HS-5 (cell line): ENCODE results near the gene ANKRD36B.
"Not testable (repeated sequence)": the region's sequence is repeated elsewhere in the genome, so short reads cannot be mapped to it uniquely, and the experiment has no call there.

Experiments used
- DNase-seq: peaks from one replicate; pipeline ENCODE4 v3.0.0-alpha.2; 2012; ENCODE audit warnings: low read depth

The ANKRD36B gene

GRCh38 chr2:97549058-97549457 lies 40.6 kb downstream of the ANKRD36B start:
- DNase-seq: not testable (repeated sequence)

- DNase-seq: not testable (repeated sequence)
Observed at GRCh38 chr2:97548536-97548935, 41.1 kb downstream of the ANKRD36B start.

GRCh38 chr2:97546711-97547110 lies 43.0 kb downstream of the ANKRD36B start:
- DNase-seq: peak; percentile 59

- not testable (repeated sequence) for DNase-seq
Observed at GRCh38 chr2:97544911-97545310, 44.8 kb downstream of the ANKRD36B start.

- not testable (repeated sequence) for DNase-seq
Observed at GRCh38 chr2:97525904-97526303, 63.8 kb downstream of the ANKRD36B start.

GRCh38 chr2:97523816-97524215 lies 65.9 kb downstream of the ANKRD36B start:
- not testable (repeated sequence) for DNase-seq

- DNase-seq: not testable (repeated sequence)
Observed at GRCh38 chr2:97522916-97523555, 66.6 kb downstream of the ANKRD36B start.

GRCh38 chr2:97495651-97496050 lies 94.0 kb downstream of the ANKRD36B start:
- not testable (repeated sequence) for DNase-seq

GRCh38 chr2:97490141-97490540 lies 99.5 kb downstream of the ANKRD36B start:
- not testable (repeated sequence) for DNase-seq
